Measurements from ENCODE around the gene IL21R.

Gene IL21R

GRCh38 chr16:27463741-27464591 is 62.0 kb downstream of the IL21R start:
- no peak for DNase-seq (ENCODE audit: low read depth)

GRCh38 chr16:27464626-27465482 is 62.9 kb downstream of the IL21R start:
- DNase-seq (ENCODE audit: low read depth): no peak

GRCh38 chr16:27465483-27465879 is 63.5 kb downstream of the IL21R start:
- DNase-seq (ENCODE audit: low read depth): no peak

- DNase-seq (ENCODE audit: low read depth): no peak
Measured at GRCh38 chr16:27468941-27469531, 67.1 kb downstream of the IL21R start.

- no peak for DNase-seq (ENCODE audit: low read depth)
Measured at GRCh38 chr16:27470567-27471431, 68.8 kb downstream of the IL21R start.

GRCh38 chr16:27471661-27472060 is 69.7 kb downstream of the IL21R start:
- DNase-seq (ENCODE audit: low read depth): no peak

- DNase-seq (ENCODE audit: low read depth): no peak
Measured at GRCh38 chr16:27472091-27473020, 70.4 kb downstream of the IL21R start.

- DNase-seq (ENCODE audit: low read depth): no peak
Measured at GRCh38 chr16:27473101-27473900, 71.3 kb downstream of the IL21R start.

- no peak for DNase-seq (ENCODE audit: low read depth)
Measured at GRCh38 chr16:27474041-27474440, 72.1 kb downstream of the IL21R start.

GRCh38 chr16:27474921-27475320 is 72.9 kb downstream of the IL21R start:
- no peak for DNase-seq (ENCODE audit: low read depth)

- no peak for DNase-seq (ENCODE audit: low read depth)
Measured at GRCh38 chr16:27475561-27475960, 73.6 kb downstream of the IL21R start.

GRCh38 chr16:27476240-27476639 is 74.3 kb downstream of the IL21R start:
- no peak for DNase-seq (ENCODE audit: low read depth)

- DNase-seq (ENCODE audit: low read depth): no peak
Measured at GRCh38 chr16:27480761-27481160, 78.8 kb downstream of the IL21R start.

- no peak for DNase-seq (ENCODE audit: low read depth)
Measured at GRCh38 chr16:27481282-27481934, 79.4 kb downstream of the IL21R start.

GRCh38 chr16:27482397-27483087 is 80.6 kb downstream of the IL21R start:
- DNase-seq (ENCODE audit: low read depth): no peak

GRCh38 chr16:27483088-27483437 is 81.1 kb downstream of the IL21R start:
- no peak for DNase-seq (ENCODE audit: low read depth)

GRCh38 chr16:27483624-27484023 is 81.7 kb downstream of the IL21R start:
- DNase-seq (ENCODE audit: low read depth): no peak

- DNase-seq (ENCODE audit: low read depth): no peak
Measured at GRCh38 chr16:27485126-27485525, 83.2 kb downstream of the IL21R start.

- DNase-seq (ENCODE audit: low read depth): no peak
Measured at GRCh38 chr16:27485811-27486210, 83.8 kb downstream of the IL21R start.
